CD4-positive, alpha-beta T cell treated with Interleukin-4 for 4 hours (primary cell): Measurements from ENCODE around the gene ROBO2.
"Not testable (repeated sequence)": the region's sequence is repeated elsewhere in the genome, so short reads cannot be mapped to it uniquely, and the experiment has no call there.

ENCODE experiments used
- DNase-seq: peaks from one replicate; pipeline ENCODE4 v3.0.0-alpha.2; 2020

The ROBO2 gene

DNA sequence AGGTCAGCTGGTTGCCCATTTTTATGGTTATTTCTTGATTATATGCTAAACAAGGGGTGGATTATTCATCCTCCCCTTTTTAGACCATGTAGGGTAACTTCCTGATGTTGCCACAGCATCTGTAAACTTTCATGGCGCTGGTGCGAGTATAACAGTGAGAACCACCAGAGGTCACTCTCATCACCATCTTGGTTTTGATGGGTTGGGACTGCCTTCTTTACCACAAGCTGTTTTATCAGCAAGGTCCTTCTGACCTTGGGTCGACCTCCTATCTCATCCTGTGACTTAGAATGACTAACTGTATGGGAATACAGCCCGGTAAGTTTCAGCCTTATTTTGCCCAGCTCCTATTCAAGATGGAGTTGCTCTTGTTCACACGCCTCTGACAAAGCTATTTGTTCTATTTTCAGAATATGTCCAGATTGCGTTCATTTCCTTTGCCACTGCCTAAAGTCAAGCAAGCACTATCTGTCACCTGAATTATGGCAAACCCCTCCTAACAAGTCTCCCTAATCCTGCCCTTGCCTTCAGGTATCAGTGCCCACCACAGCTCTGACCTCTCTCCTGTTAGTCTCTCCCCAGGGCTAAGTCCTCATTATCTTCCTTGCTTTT, 308.5 kb downstream of the ROBO2 start:
- DNase-seq = no peak

- no peak for DNase-seq
Measured at GRCh38 chr3:77354958-77355357, 315.1 kb downstream of the ROBO2 start.

DNA sequence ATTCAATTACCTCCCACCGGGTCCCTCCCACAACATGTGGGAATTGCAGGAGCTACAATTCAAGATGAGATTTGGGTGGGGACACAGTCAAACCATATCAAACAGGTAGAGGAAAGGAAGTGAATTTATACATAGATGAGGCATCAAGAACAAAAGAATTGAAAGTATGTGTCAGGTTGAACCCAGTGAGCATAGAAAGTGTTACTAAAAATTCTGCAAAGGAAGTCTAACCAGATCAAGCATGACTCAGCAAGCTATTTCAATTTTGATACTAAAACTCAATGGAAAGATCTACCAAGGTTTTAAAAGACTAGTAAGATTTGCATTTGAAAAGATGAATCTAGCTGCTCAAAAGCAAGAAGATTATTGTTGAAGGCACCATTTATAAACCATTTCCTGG, 323.0 kb downstream of the ROBO2 start:
- DNase-seq = no peak

DNA sequence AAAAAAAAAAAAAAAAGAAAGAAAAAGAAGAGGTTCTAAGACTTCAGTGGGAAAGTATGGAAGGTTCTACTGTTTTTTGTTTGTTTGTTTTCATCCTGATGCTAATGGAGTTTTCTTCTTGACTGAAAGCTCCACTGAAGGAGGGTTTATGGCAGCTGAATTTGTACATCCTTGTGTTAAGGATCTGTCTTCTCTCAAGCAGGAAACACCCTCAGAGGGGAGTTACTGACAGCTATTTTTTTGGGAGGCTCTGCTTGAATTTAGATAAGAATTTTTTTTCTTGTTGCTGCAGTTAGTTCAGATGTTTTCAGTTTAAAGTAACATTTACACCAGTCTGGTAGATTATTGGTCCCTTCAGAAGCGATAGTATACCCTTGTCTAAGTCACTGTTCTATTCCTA, 325.3 kb downstream of the ROBO2 start:
- no peak for DNase-seq

DNA sequence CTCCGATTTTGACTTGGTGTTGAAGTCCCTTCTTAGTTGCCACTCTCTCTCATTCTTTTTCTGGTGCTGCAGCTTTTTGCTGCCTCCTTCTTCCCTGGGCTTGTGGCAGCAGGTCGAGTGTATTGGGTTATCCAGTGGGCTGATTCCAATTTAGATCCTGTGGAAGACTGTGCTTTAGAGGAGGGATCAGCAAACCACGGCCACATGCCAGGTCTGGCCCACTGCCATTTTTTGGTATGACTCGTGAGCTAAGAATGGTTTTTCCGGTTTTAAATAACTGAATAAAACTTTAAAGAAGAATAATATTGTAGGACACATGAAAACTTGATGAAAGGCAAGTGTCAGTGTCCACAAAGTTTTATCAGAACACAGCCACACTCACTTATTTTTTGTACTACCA, 330.5 kb downstream of the ROBO2 start:
- DNase-seq = no peak

DNA sequence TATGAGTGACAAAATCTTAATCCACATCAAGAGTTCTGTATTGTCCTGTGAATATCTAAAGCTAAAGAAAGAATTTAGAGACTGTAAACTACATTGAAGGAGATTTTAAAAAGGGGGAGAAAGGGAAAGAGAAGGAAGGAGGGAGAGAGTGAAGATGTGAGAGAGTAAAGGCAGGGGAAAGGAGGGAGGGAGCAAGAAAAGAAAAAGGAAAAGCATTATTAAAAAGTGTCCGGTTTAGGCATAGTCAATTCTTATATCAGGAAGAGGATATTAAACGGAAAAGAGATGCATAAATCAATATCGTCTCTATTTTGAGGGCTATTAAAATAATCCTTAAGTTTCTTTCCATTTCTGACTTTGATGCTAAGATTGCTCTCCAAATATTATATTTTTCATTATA, 332.1 kb downstream of the ROBO2 start:
- no peak for DNase-seq

GRCh38 chr3:77372634-77373346, 332.9 kb downstream of the ROBO2 start:
- no peak for DNase-seq

DNA sequence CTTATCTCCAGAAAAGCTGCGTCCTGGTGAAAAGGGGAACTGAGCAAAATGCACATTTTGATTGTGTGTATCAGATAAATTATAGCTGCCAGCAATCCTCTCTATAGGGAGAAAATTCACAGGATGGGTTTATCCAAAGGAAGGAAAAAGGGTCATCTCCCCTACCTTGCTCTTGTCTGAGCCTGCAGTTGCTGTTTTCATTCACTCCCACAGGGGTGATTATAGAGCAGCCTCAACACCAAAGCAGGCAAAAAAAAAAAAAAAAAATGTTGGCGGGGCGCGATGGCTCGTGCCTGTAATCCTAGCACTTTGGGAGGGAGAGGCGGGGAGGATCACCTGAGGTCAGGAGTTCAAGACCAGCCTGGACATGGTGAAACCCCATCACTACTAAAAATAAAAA, 333.7 kb downstream of the ROBO2 start:
- DNase-seq = no peak

GRCh38 chr3:77376511-77376910, 336.6 kb downstream of the ROBO2 start:
- no peak for DNase-seq

DNA sequence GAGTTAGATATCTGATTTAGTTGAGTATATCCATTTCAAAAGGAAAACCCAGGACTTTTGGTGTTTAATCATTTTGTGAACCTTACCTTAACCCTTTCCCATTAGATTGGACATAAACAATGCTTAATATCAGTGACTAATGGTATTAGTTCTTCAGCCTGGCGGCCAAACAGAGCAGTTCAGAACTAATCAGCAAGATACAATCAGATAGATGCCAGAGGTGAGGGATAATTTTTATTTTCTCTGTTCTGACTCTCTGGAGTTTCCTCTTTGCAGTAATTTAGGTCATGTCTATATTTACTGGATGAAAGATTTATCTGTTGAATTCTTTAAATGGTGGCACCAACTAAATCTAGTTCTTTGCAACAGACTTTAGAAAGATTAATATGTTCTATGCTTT, 337.8 kb downstream of the ROBO2 start:
- DNase-seq = no peak

GRCh38 chr3:77380136-77380535, 340.2 kb downstream of the ROBO2 start:
- DNase-seq = no peak

DNA sequence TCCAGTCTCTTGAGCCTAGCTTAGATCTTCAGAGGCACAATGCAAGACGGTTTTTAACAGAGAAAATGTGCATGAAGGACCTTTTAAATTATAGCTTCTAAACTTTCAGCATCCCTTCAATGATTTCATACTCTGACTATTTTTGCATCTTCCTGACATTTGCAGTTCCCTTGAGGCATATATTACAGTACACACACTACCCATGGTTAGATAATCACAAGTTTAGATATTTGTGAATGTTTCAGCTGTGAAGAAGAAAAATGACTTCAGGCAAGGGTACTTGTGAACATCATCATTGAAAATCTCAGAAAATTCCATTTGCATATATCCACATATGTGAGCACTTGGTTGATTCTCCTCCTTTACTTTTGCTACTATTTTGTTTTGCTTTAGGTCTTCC, 341.5 kb downstream of the ROBO2 start:
- no peak for DNase-seq

DNA sequence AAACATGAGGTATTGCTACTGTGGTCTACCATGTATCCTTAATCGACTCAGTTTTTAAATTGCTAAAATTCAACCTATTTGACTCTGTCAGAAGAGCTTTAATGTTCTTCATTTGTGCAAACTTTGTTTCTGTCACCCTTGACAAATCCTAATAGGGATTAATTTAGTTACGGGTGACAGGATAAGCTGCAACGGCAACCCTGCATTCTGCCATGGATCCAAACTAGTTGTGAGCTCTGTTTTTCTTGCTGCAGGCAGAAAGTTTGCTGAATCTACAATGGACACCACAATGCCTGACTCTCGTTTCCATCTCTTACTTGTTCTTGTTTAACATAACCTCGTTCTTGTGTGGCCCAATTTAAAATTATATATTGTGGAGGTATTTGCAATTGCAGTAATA, 352.3 kb downstream of the ROBO2 start:
- DNase-seq = no peak

GRCh38 chr3:77394046-77394445, 354.1 kb downstream of the ROBO2 start:
- DNase-seq = no peak

DNA sequence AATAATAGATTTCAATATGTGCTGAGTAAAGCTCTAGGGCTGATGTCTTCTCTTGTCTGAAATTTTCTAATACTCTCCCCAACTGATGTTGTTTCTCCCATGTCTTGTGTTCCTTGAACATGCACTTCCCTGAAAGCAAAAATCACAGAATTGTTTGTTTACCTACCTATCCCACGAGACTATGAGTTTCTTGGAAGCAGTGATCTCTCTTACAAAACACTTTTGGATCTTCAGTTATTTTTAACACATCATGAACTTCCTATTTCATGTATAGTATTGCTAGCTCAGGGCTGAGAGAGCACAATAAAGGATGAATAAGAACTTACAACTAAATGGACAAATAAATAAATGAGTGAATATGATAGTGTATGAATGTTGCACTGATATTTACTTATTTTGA, 365.0 kb downstream of the ROBO2 start:
- no peak for DNase-seq

- DNase-seq = no peak
Measured at GRCh38 chr3:77407441-77407840, 367.5 kb downstream of the ROBO2 start.

GRCh38 chr3:77410334-77410733, 370.4 kb downstream of the ROBO2 start:
- not testable (repeated sequence) for DNase-seq

- DNase-seq = no peak
Measured at GRCh38 chr3:77411334-77411733, 371.4 kb downstream of the ROBO2 start.

GRCh38 chr3:77412021-77412438, 372.1 kb downstream of the ROBO2 start:
- DNase-seq = no peak

GRCh38 chr3:77412584-77412983, 372.7 kb downstream of the ROBO2 start:
- DNase-seq = no peak

DNA sequence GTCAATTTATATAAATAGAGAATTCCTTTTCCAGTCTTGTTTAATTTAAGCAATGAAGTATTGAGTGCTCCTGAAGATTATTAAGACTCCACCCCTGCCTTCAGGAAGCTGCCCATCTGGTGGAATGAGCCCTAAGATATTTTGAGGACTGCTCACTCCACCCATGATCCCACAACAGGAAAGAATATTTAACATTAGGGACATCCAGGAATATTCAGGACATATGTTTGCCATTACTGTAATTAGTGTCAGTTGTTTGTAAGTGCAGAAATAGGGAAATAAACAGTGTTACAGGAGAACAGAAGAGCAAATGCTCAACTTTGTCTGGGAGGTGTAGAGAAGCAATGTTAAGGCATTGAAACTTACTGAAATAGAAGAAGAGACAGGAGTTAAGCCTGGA, 375.0 kb downstream of the ROBO2 start:
- no peak for DNase-seq

- DNase-seq = no peak
Measured at GRCh38 chr3:77420336-77420735, 380.4 kb downstream of the ROBO2 start.

DNA sequence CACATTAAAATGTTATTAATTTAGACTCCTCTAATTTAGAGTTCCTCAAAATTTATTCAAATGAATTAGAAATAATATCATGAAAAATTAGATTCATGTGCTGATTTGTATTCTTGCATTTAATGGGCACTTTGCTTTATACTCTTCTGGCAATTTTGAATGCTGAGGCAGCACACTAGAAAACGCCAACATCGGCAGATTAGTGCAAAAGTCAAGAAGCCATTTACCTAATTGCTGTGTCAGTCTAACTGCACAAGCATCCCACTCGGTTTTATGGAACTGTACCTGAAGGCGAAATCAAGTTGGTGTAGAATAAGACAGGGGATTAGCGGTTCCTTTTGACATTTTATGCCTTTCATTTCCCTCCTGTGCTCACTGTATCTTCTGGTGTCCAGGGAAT, 382.0 kb downstream of the ROBO2 start:
- DNase-seq = no peak

GRCh38 chr3:77426531-77426930, 386.6 kb downstream of the ROBO2 start:
- DNase-seq = no peak

- DNase-seq = no peak
Measured at GRCh38 chr3:77427528-77427927, 387.6 kb downstream of the ROBO2 start.
